H9 (cell line): ENCODE data around the gene MYB. TPM values are rescaled to one million over a fixed set of nuclear protein-coding genes. Genes with fewer than 3 reads are reported as not detected.

Experiments
- DNase-seq: peaks from one replicate; pipeline ENCODE4 v3.0.0-alpha.2; 2017
- H2AFZ ChIP-seq: one replicate; pipeline ENCODE4 v1.6.1; 2013; ENCODE audit warnings: mild to moderate bottlenecking, low read length, control low read depth, moderate library complexity
- H2AK5ac ChIP-seq: 2 replicates; pipeline ENCODE4 v1.6.1; 2013; ENCODE audit warnings: low read length, control low read depth, mixed read lengths; ENCODE audit not compliant: insufficient read length
- H2BK120ac ChIP-seq: one replicate; pipeline ENCODE4 v1.6.1; 2013; ENCODE audit warnings: low read depth, mild to moderate bottlenecking, low read length, control low read depth, inconsistent platforms; ENCODE audit not compliant: poor library complexity, severe bottlenecking
- H2BK12ac ChIP-seq: 2 replicates; pipeline ENCODE4 v1.6.1; 2013; ENCODE audit warnings: low read length, control low read depth, mixed read lengths, low read depth; ENCODE audit not compliant: insufficient read length
- H2BK15ac ChIP-seq: 2 replicates; pipeline ENCODE4 v1.6.1; 2013; ENCODE audit warnings: low read depth, low read length, control low read depth
- H2BK20ac ChIP-seq: one replicate; pipeline ENCODE4 v1.6.1; 2013; ENCODE audit warnings: low read depth, mild to moderate bottlenecking, low read length, control low read depth, inconsistent platforms; ENCODE audit not compliant: poor library complexity, severe bottlenecking
- H2BK5ac ChIP-seq: 2 replicates; pipeline ENCODE4 v1.6.1; 2013; ENCODE audit warnings: low read length, control low read depth, mixed read lengths; ENCODE audit not compliant: insufficient read length
- H3K14ac ChIP-seq: 2 replicates; pipeline ENCODE4 v1.6.1; 2013; ENCODE audit warnings: low read length, control low read depth; ENCODE audit not compliant: insufficient read depth
- H3K18ac ChIP-seq: 2 replicates; pipeline ENCODE4 v1.6.1; 2013; ENCODE audit warnings: low read depth, mild to moderate bottlenecking, mixed read lengths, low read length, control low read depth; ENCODE audit not compliant: insufficient read length
- H3K23ac ChIP-seq: 2 replicates; pipeline ENCODE4 v1.6.1; 2013; ENCODE audit warnings: low read length, control low read depth, mixed read lengths, low read depth; ENCODE audit not compliant: insufficient read length
- H3K23me2 ChIP-seq: 2 replicates; pipeline ENCODE4 v1.6.1; 2013; ENCODE audit warnings: low read depth, mild to moderate bottlenecking, mixed read lengths, low read length, control low read depth; ENCODE audit not compliant: insufficient read length, poor library complexity, severe bottlenecking
- H3K27ac ChIP-seq: 2 replicates; pipeline ENCODE4 v1.5.1; 2013; ENCODE audit warnings: low read length, control low read depth, mixed read lengths, low read depth; ENCODE audit not compliant: insufficient read length
- H3K27me3 ChIP-seq: 2 replicates; pipeline ENCODE4 v1.6.1; 2013; ENCODE audit warnings: low read length, control low read depth, inconsistent platforms; ENCODE audit not compliant: insufficient read depth
- H3K4ac ChIP-seq: 2 replicates; pipeline ENCODE4 v1.6.1; 2013; ENCODE audit warnings: low read depth, mild to moderate bottlenecking, control low read depth, inconsistent platforms, low read length, moderate library complexity
- H3K4me1 ChIP-seq: 2 replicates; pipeline ENCODE4 v1.6.1; 2013; ENCODE audit warnings: low read length, control low read depth, inconsistent platforms; ENCODE audit not compliant: insufficient read depth
- H3K4me2 ChIP-seq: 2 replicates; pipeline ENCODE4 v1.6.1; 2013; ENCODE audit warnings: low read length, control low read depth, mixed read lengths; ENCODE audit not compliant: insufficient read length, insufficient read depth
- H3K56ac ChIP-seq: 2 replicates; pipeline ENCODE4 v1.6.1; 2013; ENCODE audit warnings: low read depth, mild to moderate bottlenecking, mixed read lengths, low read length, control low read depth; ENCODE audit not compliant: insufficient read length
- H3K79me1 ChIP-seq: 2 replicates; pipeline ENCODE4 v1.6.1; 2013; ENCODE audit warnings: low read depth, mild to moderate bottlenecking, moderate library complexity, low read length, control low read depth, inconsistent platforms; ENCODE audit not compliant: insufficient read depth, poor library complexity, severe bottlenecking
- H3K79me2 ChIP-seq: 2 replicates; pipeline ENCODE4 v1.6.1; 2013; ENCODE audit warnings: low read length, control low read depth, inconsistent platforms; ENCODE audit not compliant: insufficient read depth
- H3K9ac ChIP-seq: 2 replicates; pipeline ENCODE4 v1.6.1; 2013; ENCODE audit warnings: low read length, control low read depth, mixed read lengths; ENCODE audit not compliant: insufficient read length; ENCODE audit errors: extremely low read depth
- H3K9me3 ChIP-seq: one replicate; pipeline ENCODE4 v1.6.1; 2013; ENCODE audit warnings: low read depth, low read length, inconsistent platforms; ENCODE audit not compliant: control insufficient read depth
- H3T11ph ChIP-seq: one replicate; pipeline ENCODE4 v1.6.1; 2013; ENCODE audit warnings: mild to moderate bottlenecking, low read length, control low read depth, inconsistent platforms
- H4K20me1 ChIP-seq: one replicate; pipeline ENCODE4 v1.6.1; 2013; ENCODE audit not compliant: control insufficient read depth, insufficient read length, insufficient read depth
- H4K5ac ChIP-seq: 2 replicates; pipeline ENCODE4 v1.6.1; 2013; ENCODE audit warnings: low read depth, mild to moderate bottlenecking, mixed read lengths, low read length, control low read depth; ENCODE audit not compliant: insufficient read length
- H4K8ac ChIP-seq: replicated peaks from 2 replicates; pipeline ENCODE4 v1.6.1; 2013; ENCODE audit warnings: low read length, control low read depth, mixed read lengths, low read depth; ENCODE audit not compliant: insufficient read length
- H4K91ac ChIP-seq: 2 replicates; pipeline ENCODE4 v1.6.1; 2013; ENCODE audit warnings: low read depth, mild to moderate bottlenecking, moderate library complexity, mixed read lengths, low read length, control low read depth; ENCODE audit not compliant: insufficient read length
- H3K27ac Mint-ChIP-seq, 3 experiments: 2 replicates in 2 of 3; 3 replicates in 1 of 3; pipeline ENCODE4 v1.8.0; 2020 to 2021; ENCODE audit warnings: mixed read lengths in 3 of 3, mild to moderate bottlenecking in 1 of 3, moderate library complexity in 1 of 3
- H3K27me3 Mint-ChIP-seq: 2 replicates; pipeline ENCODE4 v1.8.0; 2021; ENCODE audit warnings: low read depth, mild to moderate bottlenecking, moderate library complexity, mixed read lengths
- H3K36me3 Mint-ChIP-seq, 3 experiments: 2 replicates in 2 of 3; 3 replicates in 1 of 3; pipeline ENCODE4 v1.8.0; 2020 to 2021; ENCODE audit warnings: low read depth in 3 of 3, mixed read lengths in 3 of 3; ENCODE audit not compliant: insufficient read depth in 1 of 3
- H3K4me1 Mint-ChIP-seq, 2 experiments: 2 replicates each; pipeline ENCODE4 v1.8.0; 2020; ENCODE audit warnings: mixed read lengths in 2 of 2
- H3K4me3 Mint-ChIP-seq, 2 experiments: 2 replicates in 1 of 2; 3 replicates in 1 of 2; pipeline ENCODE4 v1.8.0; 2020 to 2021; ENCODE audit warnings: mild to moderate bottlenecking in 2 of 2, mixed read lengths in 2 of 2, moderate library complexity in 1 of 2
- H3K9me3 Mint-ChIP-seq, 2 experiments: 2 replicates in 1 of 2; 3 replicates in 1 of 2; pipeline ENCODE4 v1.8.0; 2020; ENCODE audit warnings: mild to moderate bottlenecking in 2 of 2, mixed read lengths in 2 of 2, moderate library complexity in 1 of 2
- CTCF ChIP-seq: fragments of 200-600 bp; sonication (generic); conservative IDR thresholded peaks from 3 replicates; pipeline ENCODE4 v1.8.0; 2021; ENCODE audit warnings: antibody characterized with exemption, mild to moderate bottlenecking
- WGBS: extraction: QIAGEN DNeasy Blood & Tissue Kit; methylation state at CpG from one replicate; pipeline ENCODE4 v1.1.7; 2013; ENCODE audit warnings: missing lambda C conversion rate, low lambda C conversion rate, mixed read lengths; ENCODE audit not compliant: insufficient read length; ENCODE audit errors: extremely low coverage; 5-methylcytosine and 5-hydroxymethylcytosine counted together
- total RNA-seq: library from RNA; stranded (reverse); gene quantifications from 2 replicates; pipeline ENCODE4 v1.2.1, GENCODE V29; 2021

Gene MYB
- total RNA-seq, 1 experiment from 2014 or later: 5.8 TPM

GRCh38 chr6:135229996-135230395 lies 48.9 kb downstream of the MYB start:
- peak overlapping the region in 1 of 3 experiments; percentile 15; a peak in 1 of 7 replicates for H3K27ac Mint-ChIP-seq
- WGBS: no CpG with 5 or more reads among the region's 2 CpGs
- no peaks in the 10 kb centered on the region for H3K27me3 ChIP-seq

More at GRCh38 chr6:135229996-135230395, 48.9 kb downstream of the MYB start:
- Histone ChIP-seq H3K4me1 (no peaks in the 10 kb centered on the region), H3K9me3 (no peaks in the 10 kb centered on the region), H4K91ac (no peak overlapping the region), H4K5ac (no peak overlapping the region), H3K4me2 (no peak overlapping the region), H3K56ac (no peak overlapping the region), H4K8ac (no peak overlapping the region), H3K9ac (no peak overlapping the region), H2BK12ac (no peak overlapping the region), H3K4ac (no peak overlapping the region), H3K79me2 (no peaks in the 10 kb centered on the region), H3K23ac (no peak overlapping the region), H4K20me1 (no peaks in the 10 kb centered on the region), H2BK20ac (no peak overlapping the region), H3K23me2 (peaks cover 3% of the 10 kb centered on the region), H2BK5ac (no peak overlapping the region), H2AK5ac (no peak overlapping the region), H3K79me1 (no peaks in the 10 kb centered on the region), H2BK120ac (no peak overlapping the region), H2AFZ (no peak overlapping the region), H3K27ac (no peak overlapping the region), H3K18ac (no peak overlapping the region), H2BK15ac (no peak overlapping the region), H3T11ph (no peak overlapping the region), H3K14ac (no peak overlapping the region)
- peaks cover 0 to 3% of the 10 kb centered on the region in 2 experiments; a peak in 1 of 5 replicates for H3K9me3 Mint-ChIP-seq
- H3K4me3 Mint-ChIP-seq: no peak overlapping the region
- H3K27me3 Mint-ChIP-seq: no peaks in the 10 kb centered on the region
- H3K36me3 Mint-ChIP-seq: no peaks in the 10 kb centered on the region; a peak in 1 of 7 replicates
- DNase-seq: no peak
- no peak for TF ChIP-seq CTCF
- peaks cover 12 to 17% of the 10 kb centered on the region in 2 experiments for H3K4me1 Mint-ChIP-seq
